ENCODE measurements around the gene AK5.

Gene AK5

GRCh38 chr1:77541162-77541545 is 259.3 kb downstream of the AK5 start:
- DNase-seq (ENCODE audit: low read depth in 2 of 2): no peak

DNA sequence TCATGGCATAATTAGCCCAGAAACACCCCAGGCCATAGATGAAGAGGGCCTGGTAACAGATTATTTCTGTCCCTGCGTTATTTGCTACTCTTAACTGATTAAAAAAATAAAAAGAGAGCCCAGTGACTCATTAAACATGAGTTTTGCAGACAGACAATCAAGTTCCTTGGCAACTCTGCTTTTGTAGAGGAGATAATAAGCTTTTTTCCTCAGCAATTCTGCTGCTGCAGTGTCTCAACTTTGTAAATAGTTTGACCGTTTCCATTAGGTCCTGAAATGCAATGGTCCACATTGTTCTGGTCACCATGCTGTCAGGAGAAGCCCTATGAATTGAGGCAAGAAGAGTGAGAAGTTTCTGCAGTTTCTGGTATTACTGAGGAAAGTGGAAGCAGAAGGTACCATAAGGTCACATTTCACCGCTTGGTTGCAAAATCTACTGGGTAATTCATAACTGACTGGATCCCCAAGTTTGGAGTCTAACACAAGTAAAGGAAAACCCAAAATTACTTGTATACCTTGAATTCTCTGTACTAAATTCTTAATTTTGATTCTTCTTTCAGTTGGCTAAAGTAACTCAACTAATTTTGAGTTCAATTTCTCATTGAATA is 261.1 kb downstream of the AK5 start:
- no peak for DNase-seq (ENCODE audit: low read depth in 2 of 2)

- DNase-seq (ENCODE audit: low read depth in 2 of 2): no peak
Observed at GRCh38 chr1:77543822-77544448, 262.1 kb downstream of the AK5 start.

DNA sequence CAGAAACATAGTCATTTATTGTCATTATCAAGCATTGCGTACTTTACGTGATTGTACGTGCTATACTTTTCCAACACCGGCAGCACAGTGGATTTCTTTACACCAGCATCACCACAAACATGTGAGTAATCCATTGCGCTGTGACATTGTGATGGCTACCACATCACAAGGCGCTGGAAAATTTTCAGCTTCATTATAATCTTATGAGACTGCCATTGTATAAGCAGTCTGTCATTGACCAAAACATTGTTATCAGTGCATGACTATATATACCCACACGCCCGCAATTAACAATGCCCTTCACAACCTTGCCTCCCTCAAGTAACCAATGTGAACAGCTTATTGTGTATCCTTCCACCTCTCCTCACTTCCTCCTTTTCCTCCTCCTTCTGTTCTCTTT is 263.0 kb downstream of the AK5 start:
- DNase-seq (ENCODE audit: low read depth in 2 of 2): no peak

DNA sequence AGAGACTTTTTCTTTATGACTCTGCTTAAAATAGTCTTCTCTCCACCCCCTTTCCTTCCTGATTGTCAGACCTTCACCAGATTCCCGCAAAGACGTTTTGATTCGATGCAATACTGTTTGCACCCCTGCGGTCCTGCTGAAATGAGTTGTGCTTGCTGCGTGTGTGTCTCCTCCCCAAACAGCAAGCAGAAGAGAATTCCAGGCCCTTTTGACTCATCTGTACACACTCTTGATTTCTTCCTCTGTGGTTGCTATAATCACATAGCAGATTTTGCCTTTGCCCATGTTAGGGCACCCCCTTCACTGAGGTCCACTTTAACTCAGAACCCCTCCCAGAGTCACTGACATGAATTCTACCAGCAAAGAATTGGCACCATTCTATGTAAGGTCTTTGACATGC is 264.2 kb downstream of the AK5 start:
- DNase-seq (ENCODE audit: low read depth in 2 of 2): no peak

GRCh38 chr1:77546890-77547289 is 265.1 kb downstream of the AK5 start:
- DNase-seq (ENCODE audit: low read depth in 2 of 2): no peak

- no peak for DNase-seq (ENCODE audit: low read depth in 2 of 2)
Observed at GRCh38 chr1:77548285-77548684, 266.5 kb downstream of the AK5 start.

DNA sequence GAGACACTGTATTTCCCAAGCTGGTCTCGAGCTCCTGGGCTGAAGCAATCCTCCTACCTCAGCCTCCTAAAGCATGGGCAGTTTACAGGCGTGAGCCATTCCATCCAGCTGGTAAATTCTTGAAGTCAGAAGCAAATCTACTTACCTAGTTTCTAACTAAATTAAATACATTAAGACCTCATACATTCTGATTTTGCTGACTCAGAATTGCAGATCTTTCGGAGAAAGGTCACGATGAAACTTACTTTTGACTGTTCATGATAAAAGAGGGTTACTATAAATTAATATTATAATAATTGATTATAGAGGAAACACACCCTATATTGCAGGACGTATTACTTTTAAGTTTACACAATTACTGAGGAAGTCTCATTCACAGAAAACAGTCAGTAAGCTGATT is 268.3 kb downstream of the AK5 start:
- no peak for DNase-seq (ENCODE audit: low read depth in 2 of 2)

GRCh38 chr1:77552626-77553025 is 270.8 kb downstream of the AK5 start:
- no peak for DNase-seq (ENCODE audit: low read depth in 2 of 2)

GRCh38 chr1:77553568-77554291 is 271.9 kb downstream of the AK5 start:
- DNase-seq (ENCODE audit: low read depth in 2 of 2): no peak

- no peak for DNase-seq (ENCODE audit: low read depth in 2 of 2)
Observed at GRCh38 chr1:77556045-77556444, 274.2 kb downstream of the AK5 start.

GRCh38 chr1:77557053-77557452 is 275.2 kb downstream of the AK5 start:
- no peak for DNase-seq (ENCODE audit: low read depth in 2 of 2)

DNA sequence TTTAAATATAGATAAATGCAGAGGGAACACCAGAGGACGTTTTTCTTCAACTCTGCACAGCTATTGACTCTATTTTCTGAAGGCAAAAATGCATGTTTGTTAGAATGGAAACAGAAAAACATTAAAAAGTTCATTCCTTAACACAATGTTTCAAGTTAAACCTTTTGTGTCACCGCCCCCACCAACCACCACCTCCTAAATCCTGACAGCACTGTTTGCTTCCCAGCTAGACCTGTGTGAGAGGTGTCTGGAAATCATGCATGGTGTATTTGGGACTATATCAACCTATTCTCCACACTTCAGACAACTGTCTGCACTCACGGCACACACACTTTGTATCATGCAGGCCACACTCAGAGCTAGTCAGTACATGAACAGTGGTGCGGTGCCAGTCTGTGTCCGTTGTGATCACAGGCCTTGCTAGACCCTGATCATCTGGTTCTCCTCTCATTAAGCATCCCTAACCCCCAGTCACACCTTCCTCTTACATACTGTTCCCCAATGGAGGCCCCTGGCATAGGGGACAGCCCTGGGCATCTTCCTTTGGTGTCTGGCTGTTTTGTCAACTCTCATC is 276.9 kb downstream of the AK5 start:
- DNase-seq (ENCODE audit: low read depth in 2 of 2): no peak

GRCh38 chr1:77560741-77561140 is 278.9 kb downstream of the AK5 start:
- no peak for DNase-seq (ENCODE audit: low read depth in 2 of 2)

DNA sequence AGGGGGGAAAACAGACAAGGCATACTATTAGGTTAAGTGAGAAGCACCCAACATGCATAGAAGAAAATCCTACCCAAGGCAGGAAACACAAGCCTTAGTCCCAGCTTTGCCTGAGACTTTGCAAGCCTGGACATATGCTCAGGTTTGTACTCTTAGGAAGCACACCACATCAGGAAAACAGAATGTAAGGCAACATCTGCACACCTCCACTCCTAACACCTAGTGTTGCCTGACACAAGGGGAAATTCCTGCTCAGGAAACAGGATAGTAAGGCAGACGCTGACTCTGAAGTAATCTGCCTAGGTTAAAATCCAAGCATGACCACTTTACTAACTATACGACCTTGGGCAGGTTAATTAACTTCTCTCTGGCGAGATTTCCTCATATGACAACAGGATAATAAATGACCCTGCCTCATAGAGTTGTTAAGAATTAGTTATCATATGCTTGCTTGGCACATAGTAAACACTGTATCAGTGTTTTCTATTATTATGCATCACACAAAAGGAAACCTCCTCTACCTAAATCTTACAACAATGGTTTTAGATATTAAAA is 280.9 kb downstream of the AK5 start:
- no peak for DNase-seq (ENCODE audit: low read depth in 2 of 2)

- no peak for DNase-seq (ENCODE audit: low read depth in 2 of 2)
Observed at GRCh38 chr1:77565321-77565720, 283.5 kb downstream of the AK5 start.

DNA sequence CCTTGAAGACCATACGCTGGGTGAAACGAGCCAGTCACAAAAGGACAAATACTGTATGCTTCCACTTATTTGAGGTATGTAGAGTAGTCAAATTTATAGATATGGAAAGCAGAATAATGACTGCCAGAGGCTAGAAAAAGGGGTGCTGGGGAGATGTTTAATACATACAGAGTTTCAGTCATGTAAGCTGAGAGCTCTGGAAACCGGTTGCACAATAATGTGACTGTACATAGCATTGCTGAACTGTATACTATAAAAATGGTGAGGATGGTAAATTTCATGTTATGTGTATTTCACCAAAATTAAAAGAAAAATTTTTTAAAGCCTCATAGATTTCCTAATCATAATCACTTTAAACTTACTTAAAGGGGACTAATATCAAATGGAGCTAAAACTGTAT is 289.8 kb downstream of the AK5 start:
- DNase-seq (ENCODE audit: low read depth in 2 of 2): no peak

GRCh38 chr1:77579547-77579946 is 297.7 kb downstream of the AK5 start:
- DNase-seq (ENCODE audit: low read depth in 2 of 2): no peak

DNA sequence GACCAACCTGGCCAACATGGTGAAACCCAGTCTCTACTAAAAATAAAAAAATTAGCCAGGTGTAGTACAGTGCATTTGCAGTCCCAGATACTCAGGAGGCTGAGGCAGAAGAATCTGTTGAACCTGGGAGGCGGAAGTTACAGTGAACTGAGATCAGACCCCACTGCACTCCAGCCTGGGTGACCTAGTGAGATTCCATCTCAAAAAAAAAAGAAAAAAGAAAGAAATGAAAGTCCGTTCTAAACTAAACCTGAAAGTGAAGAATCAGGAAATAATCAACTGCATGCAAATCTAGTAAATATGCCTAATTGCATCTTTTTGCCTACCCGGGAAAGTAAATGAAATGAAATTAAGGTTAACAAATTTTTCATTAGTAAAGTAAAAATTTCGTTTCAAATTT is 301.1 kb downstream of the AK5 start:
- DNase-seq (ENCODE audit: low read depth in 2 of 2): no peak

GRCh38 chr1:77583483-77583882 is 301.7 kb downstream of the AK5 start:
- DNase-seq (ENCODE audit: low read depth in 2 of 2): no peak

GRCh38 chr1:77584884-77585283 is 303.1 kb downstream of the AK5 start:
- DNase-seq (ENCODE audit: low read depth in 2 of 2): no peak

DNA sequence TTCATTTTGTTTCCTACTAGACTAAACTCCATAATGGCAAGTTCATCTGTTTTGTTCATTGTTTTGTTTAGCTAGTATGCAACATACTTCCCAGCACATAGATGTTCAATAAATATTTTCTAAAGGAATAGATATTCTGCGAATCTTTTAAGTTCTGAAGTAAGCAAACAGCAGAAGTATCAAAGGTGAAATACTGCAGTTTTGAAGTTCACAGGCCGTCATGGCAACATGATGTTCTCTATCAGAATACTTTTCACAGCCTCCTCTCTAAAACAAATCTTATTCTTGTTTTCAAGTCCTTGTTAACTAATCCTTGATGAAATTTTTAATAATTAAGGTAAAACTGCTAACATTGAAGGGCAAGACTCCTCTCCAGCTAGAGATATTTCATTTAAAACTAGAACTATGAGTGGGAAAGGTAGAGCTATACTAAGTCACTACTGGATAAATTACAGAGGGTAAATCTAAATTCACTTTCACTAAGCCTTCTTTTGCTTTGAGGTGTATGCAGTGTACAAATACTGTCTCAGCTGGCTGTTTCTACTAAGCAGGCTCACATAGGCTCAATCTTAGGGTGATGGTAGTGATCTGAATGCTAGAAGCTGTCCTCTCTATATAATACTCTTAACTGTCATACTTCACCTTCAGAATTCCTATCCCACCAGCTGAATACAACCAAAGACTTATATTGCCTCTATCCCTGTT is 303.9 kb downstream of the AK5 start:
- DNase-seq (ENCODE audit: low read depth in 2 of 2): no peak
